ENCODE results near the gene AHR. TPM values are rescaled to one million over a fixed set of nuclear protein-coding genes. Genes with fewer than 3 reads are reported as not detected.

Gene AHR
- polyA plus RNA-seq, 1 donor from 2014 or later = 2.4 TPM

- Histone ChIP-seq H3K36me3 (ENCODE audit: insufficient read depth, low read length) (no peaks in the 10 kb centered on the region), H3K9me3 (ENCODE audit: low read length) (no peaks in the 10 kb centered on the region), H3K27me3 (ENCODE audit: insufficient read depth, low read depth, low read length) (no peaks in the 10 kb centered on the region), H4K20me1 (ENCODE audit: insufficient read depth) (no peaks in the 10 kb centered on the region), H3F3A (ENCODE audit: insufficient read depth, low read length, poor library complexity, severe bottlenecking) (no peaks in the 10 kb centered on the region), H3K4me3 (ENCODE audit: low read length) (no peak overlapping the region), H3K4me2 (ENCODE audit: low read length) (no peak overlapping the region), H2AFZ (ENCODE audit: low read depth, low read length) (no peak overlapping the region), H3K9me2 (ENCODE audit: insufficient read depth, low read length) (no peaks in the 10 kb centered on the region), H3K79me2 (replicated peaks; ENCODE audit: insufficient read depth, low read length) (no peaks in the 10 kb centered on the region), H3K9ac (ENCODE audit: low read length) (no peak overlapping the region), H3K27ac (ENCODE audit: low read length) (no peak overlapping the region)
- TF ChIP-seq SMC3 (conservative IDR thresholded peaks at IDR 0.05; ENCODE audit: poor library complexity) (no peak), MXI1 (conservative IDR thresholded peaks at IDR 0.05; ENCODE audit: poor library complexity, severe bottlenecking) (no peak), REST (IDR thresholded peaks at IDR 0.05; ENCODE audit: borderline replicate concordance) (no peak), RAD21 (conservative IDR thresholded peaks at IDR 0.05) (no peak), POLR2AphosphoS5 (IDR thresholded peaks at IDR 0.05) (no peak), EP300 (conservative IDR thresholded peaks at IDR 0.05; ENCODE audit: poor library complexity, severe bottlenecking) (no peak), TAF1 (IDR thresholded peaks at IDR 0.05; ENCODE audit: low read depth) (no peak), EZH2 (IDR thresholded peaks at IDR 0.05; ENCODE audit: borderline replicate concordance, insufficient read depth, low read length, poor library complexity, severe bottlenecking) (no peak)
- TF ChIP-seq, protein P1, sequence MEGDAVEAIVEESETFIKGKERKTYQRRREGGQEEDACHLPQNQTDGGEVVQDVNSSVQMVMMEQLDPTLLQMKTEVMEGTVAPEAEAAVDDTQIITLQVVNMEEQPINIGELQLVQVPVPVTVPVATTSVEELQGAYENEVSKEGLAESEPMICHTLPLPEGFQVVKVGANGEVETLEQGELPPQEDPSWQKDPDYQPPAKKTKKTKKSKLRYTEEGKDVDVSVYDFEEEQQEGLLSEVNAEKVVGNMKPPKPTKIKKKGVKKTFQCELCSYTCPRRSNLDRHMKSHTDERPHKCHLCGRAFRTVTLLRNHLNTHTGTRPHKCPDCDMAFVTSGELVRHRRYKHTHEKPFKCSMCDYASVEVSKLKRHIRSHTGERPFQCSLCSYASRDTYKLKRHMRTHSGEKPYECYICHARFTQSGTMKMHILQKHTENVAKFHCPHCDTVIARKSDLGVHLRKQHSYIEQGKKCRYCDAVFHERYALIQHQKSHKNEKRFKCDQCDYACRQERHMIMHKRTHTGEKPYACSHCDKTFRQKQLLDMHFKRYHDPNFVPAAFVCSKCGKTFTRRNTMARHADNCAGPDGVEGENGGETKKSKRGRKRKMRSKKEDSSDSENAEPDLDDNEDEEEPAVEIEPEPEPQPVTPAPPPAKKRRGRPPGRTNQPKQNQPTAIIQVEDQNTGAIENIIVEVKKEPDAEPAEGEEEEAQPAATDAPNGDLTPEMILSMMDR (IDR thresholded peaks at IDR 0.05; ENCODE audit: poor library complexity, severe bottlenecking) = no peak
Observed at GRCh38 chr7:17331891-17332501, 33.5 kb downstream of the AHR start.

DNA sequence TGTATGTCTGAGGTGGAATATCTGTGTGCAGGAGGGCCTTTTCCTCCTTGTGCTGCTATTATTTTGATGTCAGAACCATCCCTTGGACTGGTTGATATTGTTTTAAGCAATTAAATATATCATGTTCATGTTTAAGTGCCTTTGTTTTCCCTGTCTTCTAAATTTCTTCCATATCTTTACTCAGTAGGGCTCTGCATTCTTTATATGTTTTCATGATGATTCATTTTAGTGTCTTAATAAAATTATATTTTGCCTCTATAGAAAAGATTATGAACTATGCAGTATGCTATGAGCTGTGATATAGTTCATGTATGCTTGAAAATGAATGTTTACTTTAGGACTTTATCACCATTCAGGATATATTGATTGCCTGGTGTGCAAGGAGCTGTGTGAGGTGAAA, 34.8 kb downstream of the AHR start:
- Histone ChIP-seq H3K9me2 (ENCODE audit: insufficient read depth, low read length) (no peaks in the 10 kb centered on the region), H3K36me3 (ENCODE audit: insufficient read depth, low read length) (no peaks in the 10 kb centered on the region), H4K20me1 (ENCODE audit: insufficient read depth) (no peaks in the 10 kb centered on the region), H3K9me3 (ENCODE audit: low read length) (no peaks in the 10 kb centered on the region), H3K4me3 (ENCODE audit: low read length) (no peak overlapping the region), H3F3A (ENCODE audit: insufficient read depth, low read length, poor library complexity, severe bottlenecking) (no peaks in the 10 kb centered on the region), H3K4me2 (ENCODE audit: low read length) (no peak overlapping the region), H3K79me2 (replicated peaks; ENCODE audit: insufficient read depth, low read length) (no peaks in the 10 kb centered on the region), H3K27ac (ENCODE audit: low read length) (no peak overlapping the region), H3K9ac (ENCODE audit: low read length) (no peak overlapping the region), H3K27me3 (ENCODE audit: insufficient read depth, low read depth, low read length) (no peaks in the 10 kb centered on the region), H2AFZ (ENCODE audit: low read depth, low read length) (no peak overlapping the region)
- TF ChIP-seq EZH2 (IDR thresholded peaks at IDR 0.05; ENCODE audit: borderline replicate concordance, insufficient read depth, low read length, poor library complexity, severe bottlenecking) (no peak), TAF1 (IDR thresholded peaks at IDR 0.05; ENCODE audit: low read depth) (no peak), RAD21 (conservative IDR thresholded peaks at IDR 0.05) (no peak), REST (IDR thresholded peaks at IDR 0.05; ENCODE audit: borderline replicate concordance) (no peak), POLR2AphosphoS5 (IDR thresholded peaks at IDR 0.05) (no peak), EP300 (conservative IDR thresholded peaks at IDR 0.05; ENCODE audit: poor library complexity, severe bottlenecking) (no peak)
- TF ChIP-seq, protein P1 (IDR thresholded peaks at IDR 0.05; ENCODE audit: poor library complexity, severe bottlenecking) = no peak

All from neural cell (in vitro differentiated cells).